NCI-H748 (cell line): ENCODE data around the gene TMSB15B.
A peak's percentile ranks its signal among the peaks of the same experiment; 100 is the strongest.
"Not testable (repeated sequence)": the region's sequence is repeated elsewhere in the genome, so short reads cannot be mapped to it uniquely, and the experiment has no call there.

ENCODE experiments used
- DNase-seq: peaks from one replicate; lab custom pipeline; 2025; ENCODE audit not compliant: unreplicated experiment; lab: John Stamatoyannopoulos, UW

Gene TMSB15B

GRCh38 chrX:103962411-103963278 is at the start of gene TMSB15B:
TMSB15B (plus strand) TSS chrX:103962627.
- not testable (repeated sequence) for DNase-seq

GRCh38 chrX:103913356-103914020 is 48.9 kb upstream of the TMSB15B start:
- no peak for DNase-seq

- peak; percentile 84 for DNase-seq
Observed at GRCh38 chrX:103918050-103918449, 44.4 kb upstream of the TMSB15B start.

GRCh38 chrX:103918571-103919269 is 43.7 kb upstream of the TMSB15B start:
- peak; percentile 91 for DNase-seq

- DNase-seq: peak; percentile 81
Observed at GRCh38 chrX:103919270-103919637, 43.2 kb upstream of the TMSB15B start.

- not testable (repeated sequence) for DNase-seq
Observed at GRCh38 chrX:103920515-103920914, 41.9 kb upstream of the TMSB15B start.

GRCh38 chrX:103927030-103927429 is 35.4 kb upstream of the TMSB15B start:
- DNase-seq: no peak

GRCh38 chrX:103927633-103928032 is 34.8 kb upstream of the TMSB15B start:
- DNase-seq: no peak

GRCh38 chrX:103932133-103932532 is 30.3 kb upstream of the TMSB15B start:
- no peak for DNase-seq

- DNase-seq: not testable (repeated sequence)
Observed at GRCh38 chrX:103940257-103940656, 22.2 kb upstream of the TMSB15B start.

GRCh38 chrX:103941201-103941975 is 21.0 kb upstream of the TMSB15B start:
- peak; percentile 32 for DNase-seq

- no peak for DNase-seq
Observed at GRCh38 chrX:103949506-103949905, 12.9 kb upstream of the TMSB15B start.

- DNase-seq: no peak
Observed at GRCh38 chrX:103953353-103953752, 9.1 kb upstream of the TMSB15B start.

GRCh38 chrX:103954259-103954658 is 8.2 kb upstream of the TMSB15B start:
- DNase-seq: no peak

- not testable (repeated sequence) for DNase-seq
Observed at GRCh38 chrX:103960599-103960998, 1.8 kb upstream of the TMSB15B start.

- not testable (repeated sequence) for DNase-seq
Observed at GRCh38 chrX:103983508-103983907, 21.1 kb downstream of the TMSB15B start.

- DNase-seq: no peak
Observed at GRCh38 chrX:103999234-103999633, 36.8 kb downstream of the TMSB15B start.

- DNase-seq: no peak
Observed at GRCh38 chrX:104008831-104009230, 46.4 kb downstream of the TMSB15B start.

GRCh38 chrX:104013158-104013557 is 50.7 kb downstream of the TMSB15B start:
- no peak for DNase-seq

- no peak for DNase-seq
Observed at GRCh38 chrX:104013606-104014005, 51.2 kb downstream of the TMSB15B start, which contains the start of gene H2BW1. H2BW1 (minus strand) TSS chrX:104013708; CDS start chrX:104013576, 132 bp downstream.

- DNase-seq: not testable (repeated sequence)
Observed at GRCh38 chrX:104015576-104015975, 53.1 kb downstream of the TMSB15B start.
